Fibroblast of lung (primary cell): ENCODE measurements around the gene TMEM60.

Experiments
- EZH2 ChIP-seq: IDR thresholded peaks from 2 replicates; pipeline ENCODE4 v1.5.1; 2012; ENCODE audit warnings: low read length, control low read depth, mild to moderate bottlenecking; ENCODE audit errors: missing control alignments
- TF ChIP-seq, protein P1 (sequence below), 2 donors: IDR thresholded peaks in 1 of 2; conservative IDR thresholded peaks in 1 of 2; 1 replicate in 1 of 2; 2 replicates in 1 of 2; pipeline ENCODE4 v1.5.1; 2011 to 2012; ENCODE audit warnings: low read length in 2 of 2, control low read depth in 1 of 2, inconsistent platforms in 1 of 2, low read depth in 1 of 2, mild to moderate bottlenecking in 1 of 2

DNA sequence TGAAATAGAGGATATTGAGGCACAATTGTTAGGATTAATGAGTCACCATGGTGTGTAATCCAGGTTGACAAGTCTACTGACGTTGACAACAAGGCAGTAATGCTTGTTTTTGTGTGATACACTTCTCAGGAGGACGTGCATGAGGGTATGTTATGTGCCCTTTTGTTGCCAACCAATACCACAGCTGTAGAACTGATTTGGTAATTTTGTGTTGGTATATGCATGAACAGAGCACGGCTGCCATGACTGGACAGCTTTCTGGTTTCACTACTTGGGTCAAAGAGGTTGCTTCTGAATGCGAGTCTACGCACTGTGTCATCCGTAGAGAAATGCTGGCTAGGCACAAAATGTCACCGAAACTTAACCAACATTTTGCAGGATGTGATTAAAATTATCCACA lies 33.2 kb upstream of the TMEM60 start:
- TF ChIP-seq, protein P1, sequence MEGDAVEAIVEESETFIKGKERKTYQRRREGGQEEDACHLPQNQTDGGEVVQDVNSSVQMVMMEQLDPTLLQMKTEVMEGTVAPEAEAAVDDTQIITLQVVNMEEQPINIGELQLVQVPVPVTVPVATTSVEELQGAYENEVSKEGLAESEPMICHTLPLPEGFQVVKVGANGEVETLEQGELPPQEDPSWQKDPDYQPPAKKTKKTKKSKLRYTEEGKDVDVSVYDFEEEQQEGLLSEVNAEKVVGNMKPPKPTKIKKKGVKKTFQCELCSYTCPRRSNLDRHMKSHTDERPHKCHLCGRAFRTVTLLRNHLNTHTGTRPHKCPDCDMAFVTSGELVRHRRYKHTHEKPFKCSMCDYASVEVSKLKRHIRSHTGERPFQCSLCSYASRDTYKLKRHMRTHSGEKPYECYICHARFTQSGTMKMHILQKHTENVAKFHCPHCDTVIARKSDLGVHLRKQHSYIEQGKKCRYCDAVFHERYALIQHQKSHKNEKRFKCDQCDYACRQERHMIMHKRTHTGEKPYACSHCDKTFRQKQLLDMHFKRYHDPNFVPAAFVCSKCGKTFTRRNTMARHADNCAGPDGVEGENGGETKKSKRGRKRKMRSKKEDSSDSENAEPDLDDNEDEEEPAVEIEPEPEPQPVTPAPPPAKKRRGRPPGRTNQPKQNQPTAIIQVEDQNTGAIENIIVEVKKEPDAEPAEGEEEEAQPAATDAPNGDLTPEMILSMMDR (conservative IDR thresholded peaks at IDR 0.05 in 1 of 2, IDR thresholded peaks at IDR 0.05 in 1 of 2; ENCODE audit: low read depth in 1 of 2, low read length in 2 of 2): no peak
- TF ChIP-seq EZH2: no peak
